H1 (cell line): ENCODE results near the gene BGLAP. TPM values are rescaled to one million over a fixed set of nuclear protein-coding genes. Genes with fewer than 3 reads are reported as not detected.

Source experiments
- CTCF ChIA-PET: fragments of 300-600 bp; sonication (Branson Sonifier 250); formaldehyde crosslinking; loops from one replicate; lab custom pipeline; 2021; ENCODE audit not compliant: partially characterized antibody; lab: Charles Lee
- POLR2A ChIA-PET: fragments of 300-600 bp; sonication (Branson Sonifier 250); formaldehyde crosslinking; loops from one replicate; lab custom pipeline; 2021; ENCODE audit warnings: inconsistent platforms; ENCODE audit not compliant: partially characterized antibody; lab: Charles Lee
- DNase-seq, 2 experiments: peaks; one replicate each; pipeline versions ENCODE4 v3.0.0 to v3.0.0-alpha.2; 2010 to 2022; ENCODE audit warnings: low spot score in 2 of 2, low read depth in 1 of 2, mixed read lengths in 1 of 2
- FAIRE-seq: peaks from 2 replicates; lab custom pipeline; 2011; peaks lifted over from hg19 to GRCh38; lab: Jason Lieb, UNC
- H2AFZ ChIP-seq: 2 replicates; pipeline ENCODE4 v1.8.1; 2012; ENCODE audit warnings: low read length, inconsistent platforms
- H2AK5ac ChIP-seq: 2 replicates; pipeline ENCODE4 v1.6.1; 2013; ENCODE audit warnings: low read depth, low read length
- H2BK120ac ChIP-seq: replicated peaks from 2 replicates; pipeline ENCODE3; 2013; ENCODE audit warnings: low read depth, low read length, inconsistent platforms
- H2BK12ac ChIP-seq: 2 replicates; pipeline ENCODE4 v1.6.1; 2013; ENCODE audit warnings: low read depth, low read length
- H2BK15ac ChIP-seq: 2 replicates; pipeline ENCODE4 v1.6.1; 2013; ENCODE audit warnings: low read length
- H2BK20ac ChIP-seq: 2 replicates; pipeline ENCODE4 v1.6.1; 2013; ENCODE audit warnings: low read length
- H2BK5ac ChIP-seq: 2 replicates; pipeline ENCODE4 v1.6.1; 2013; ENCODE audit warnings: low read depth, low read length
- H3K14ac ChIP-seq: 2 replicates; pipeline ENCODE4 v1.6.1; 2013; ENCODE audit warnings: inconsistent platforms; ENCODE audit not compliant: insufficient read length
- H3K18ac ChIP-seq: 2 replicates; pipeline ENCODE4 v1.6.1; 2013; ENCODE audit warnings: low read length; ENCODE audit errors: extremely low read depth
- H3K23ac ChIP-seq: 2 replicates; pipeline ENCODE4 v1.6.1; 2013; ENCODE audit warnings: inconsistent platforms; ENCODE audit not compliant: insufficient read length
- H3K23me2 ChIP-seq: 2 replicates; pipeline ENCODE4 v1.6.1; 2013; ENCODE audit warnings: low read depth, low read length
- H3K27ac ChIP-seq: 2 replicates; pipeline ENCODE4 v1.6.1; 2011; ENCODE audit warnings: low read depth, low read length, inconsistent platforms
- H3K27me3 ChIP-seq, 4 experiments: replicated peaks in 1 of 4; 1 replicate in 1 of 4; 2 replicates in 3 of 4; pipeline versions ENCODE4 v1.6.1 to v1.8.1; 2011 to 2013; ENCODE audit warnings: low read length in 3 of 4, mild to moderate bottlenecking in 3 of 4, inconsistent platforms in 2 of 4, mixed read lengths in 2 of 4, moderate library complexity in 1 of 4; ENCODE audit not compliant: control insufficient read depth in 3 of 4, insufficient read depth in 3 of 4; ENCODE audit errors: extremely low read depth in 1 of 4
- H3K36me3 ChIP-seq, 4 experiments: 2 replicates each; pipeline versions ENCODE4 v1.6.1 to v1.8.1; 2011 to 2013; ENCODE audit warnings: mild to moderate bottlenecking in 4 of 4, low read length in 3 of 4, moderate library complexity in 2 of 4, control low read depth in 1 of 4, inconsistent platforms in 1 of 4; ENCODE audit not compliant: insufficient read depth in 4 of 4, control insufficient read depth in 2 of 4
- H3K4ac ChIP-seq: replicated peaks from 2 replicates; pipeline ENCODE3; 2013; ENCODE audit warnings: low read length, low read depth, mixed read lengths, inconsistent platforms; ENCODE audit not compliant: insufficient read length
- H3K4me1 ChIP-seq, 4 experiments: replicated peaks in 1 of 4; 1 replicate in 1 of 4; 2 replicates in 3 of 4; pipeline versions ENCODE4 v1.6.1 to v1.8.1; 2011 to 2013; ENCODE audit warnings: low read length in 3 of 4, inconsistent platforms in 2 of 4, mixed read lengths in 1 of 4; ENCODE audit not compliant: insufficient read depth in 4 of 4, control insufficient read depth in 3 of 4
- H3K4me2 ChIP-seq, 2 experiments: 2 replicates each; pipeline versions ENCODE4 v1.6.1 to v1.8.1; 2011 to 2013; ENCODE audit warnings: low read depth in 2 of 2, low read length in 2 of 2, control low read depth in 1 of 2, inconsistent platforms in 1 of 2, mild to moderate bottlenecking in 1 of 2; ENCODE audit not compliant: insufficient read depth in 1 of 2
- H3K4me3 ChIP-seq, 4 experiments: fragments of 200-600, 300-600 bp in 1 of 4; sonication (generic), shearing (Covaris generic), sonication (Bioruptor Twin) in 1 of 4; 2 replicates each; pipeline versions ENCODE4 v1.5.1 to v1.8.1; 2011 to 2016; ENCODE audit warnings: low read length in 4 of 4, low read depth in 3 of 4, control low read depth in 2 of 4, inconsistent platforms in 2 of 4, mild to moderate bottlenecking in 2 of 4, mixed read lengths in 1 of 4, moderate library complexity in 1 of 4; ENCODE audit not compliant: insufficient read depth in 2 of 4; ENCODE audit errors: extremely low read depth in 1 of 4
- H3K56ac ChIP-seq: replicated peaks from 2 replicates; pipeline ENCODE3; 2013; ENCODE audit warnings: low read depth, mild to moderate bottlenecking, mixed read lengths, low read length, inconsistent platforms; ENCODE audit not compliant: insufficient read length
- H3K79me1 ChIP-seq: 2 replicates; pipeline ENCODE4 v1.6.1; 2013; ENCODE audit warnings: low read depth, low read length, control low read depth
- H3K79me2 ChIP-seq, 2 experiments: 2 replicates each; pipeline versions ENCODE4 v1.6.1 to v1.8.1; 2012 to 2013; ENCODE audit warnings: low read length in 2 of 2, mild to moderate bottlenecking in 2 of 2, inconsistent platforms in 1 of 2; ENCODE audit not compliant: insufficient read depth in 2 of 2, control insufficient read depth in 1 of 2
- H3K9ac ChIP-seq, 4 experiments: replicated peaks in 1 of 4; 1 replicate in 1 of 4; 2 replicates in 3 of 4; pipeline versions ENCODE4 v1.6.1 to v1.8.1; 2011 to 2013; ENCODE audit warnings: low read depth in 3 of 4, low read length in 3 of 4, control low read depth in 2 of 4, mild to moderate bottlenecking in 2 of 4, moderate library complexity in 2 of 4, inconsistent platforms in 1 of 4; ENCODE audit errors: extremely low read depth in 1 of 4
- H3K9me3 ChIP-seq, 2 experiments: 2 replicates each; pipeline versions ENCODE4 v1.6.1 to v1.8.1; 2012 to 2013; ENCODE audit warnings: mild to moderate bottlenecking in 2 of 2, moderate library complexity in 2 of 2, control low read depth in 1 of 2, inconsistent platforms in 1 of 2, low read depth in 1 of 2, low read length in 1 of 2, mixed read lengths in 1 of 2; ENCODE audit not compliant: insufficient read depth in 2 of 2
- H4K20me1 ChIP-seq, 2 experiments: replicated peaks in 1 of 2; 2 replicates each; pipeline versions ENCODE3 to v1.8.1; 2011 to 2013; ENCODE audit warnings: inconsistent platforms in 2 of 2, low read length in 2 of 2, mild to moderate bottlenecking in 1 of 2; ENCODE audit not compliant: insufficient read depth in 2 of 2, control insufficient read depth in 1 of 2
- H4K5ac ChIP-seq: 2 replicates; pipeline ENCODE4 v1.6.1; 2013; ENCODE audit warnings: low read length, low read depth, mixed read lengths, inconsistent platforms; ENCODE audit not compliant: insufficient read length
- H4K8ac ChIP-seq: 2 replicates; pipeline ENCODE4 v1.8.0; 2013; ENCODE audit warnings: mild to moderate bottlenecking, moderate library complexity, low read length, inconsistent platforms; ENCODE audit not compliant: insufficient read depth; ENCODE audit errors: extremely low read depth
- H4K91ac ChIP-seq: replicated peaks from 2 replicates; pipeline ENCODE3; 2013; ENCODE audit warnings: low read length, mixed read lengths, inconsistent platforms; ENCODE audit not compliant: insufficient read length
- ATF3 ChIP-seq: IDR thresholded peaks from 2 replicates; pipeline ENCODE4 v1.6.1; 2011; ENCODE audit warnings: low read depth, mild to moderate bottlenecking, low read length; ENCODE audit not compliant: insufficient read depth
- BACH1 ChIP-seq: IDR thresholded peaks from 2 replicates; pipeline ENCODE4 v1.6.1; 2012; ENCODE audit warnings: low read length, improper control_type of control experiment
- CEBPB ChIP-seq: IDR thresholded peaks from 2 replicates; pipeline ENCODE4 v1.6.1; 2012; ENCODE audit warnings: low read depth, low read length
- CTBP2 ChIP-seq: IDR thresholded peaks from 2 replicates; pipeline ENCODE4 v1.7.0; 2011; ENCODE audit warnings: borderline replicate concordance, mild to moderate bottlenecking, moderate library complexity, mixed read lengths, low read length; ENCODE audit not compliant: insufficient read depth, insufficient read length
- EGR1 ChIP-seq: IDR thresholded peaks from 2 replicates; pipeline ENCODE4 v1.6.1; 2011; ENCODE audit warnings: low read depth, low read length, borderline replicate concordance
- EZH2 ChIP-seq: fragments of 200-600 bp; sonication (generic); IDR thresholded peaks from 2 replicates; pipeline ENCODE4 v1.7.1; 2012; ENCODE audit warnings: low read depth, mild to moderate bottlenecking, moderate library complexity, low read length, inconsistent platforms; ENCODE audit not compliant: severe bottlenecking
- HDAC6 ChIP-seq: IDR thresholded peaks from one replicate; pipeline ENCODE4 v1.7.1; 2012; ENCODE audit warnings: low read depth, mild to moderate bottlenecking, inconsistent platforms, low read length, moderate library complexity
- JUN ChIP-seq: IDR thresholded peaks from 2 replicates; pipeline ENCODE4 v1.6.1; 2011; ENCODE audit warnings: low read depth, mild to moderate bottlenecking, improper control_type of control experiment, low read length
- KDM1A ChIP-seq: fragments of 200-600, 300-600 bp; sonication (generic); IDR thresholded peaks from 2 replicates; pipeline ENCODE4 v1.7.1; 2016; ENCODE audit warnings: mild to moderate bottlenecking, low read length, borderline replicate concordance
- SP1 ChIP-seq: IDR thresholded peaks from 2 replicates; pipeline ENCODE4 v1.6.1; 2011; ENCODE audit warnings: low read depth, low read length
- ZNF274 ChIP-seq: IDR thresholded peaks from 2 replicates; pipeline ENCODE4 v1.7.0; 2012; ENCODE audit warnings: low read length, borderline replicate concordance; ENCODE audit errors: extremely low read depth
- polyA plus RNA-seq, 7 experiments: library from polyadenylated mRNA; depleted of rRNA in 3 of 7; stranded (reverse) in 5 of 7; unstranded in 2 of 7; fragments of >200 nt in 5 of 7; fragments of 200-250 nt in 2 of 7; gene quantifications; 1 replicate in 5 of 7; 2 replicates in 1 of 7; 4 replicates in 1 of 7; pipeline versions ENCODE4 v1.2.1 to v1.2.3, GENCODE V29; 2011 to 2013; ENCODE audit warnings: missing spikeins in 2 of 7, mixed read lengths in 2 of 7
- total RNA-seq: library from RNA; stranded (reverse); fragmentation: NEBNext Ultra II Directional; extraction: Animal tissue kit (Norgen Biotek cat#: 25700); gene quantifications from 2 replicates; pipeline ENCODE4 v1.2.1, GENCODE V29; 2021
- TF ChIP-seq, protein P1 (sequence below): IDR thresholded peaks from 2 replicates; pipeline ENCODE4 v1.6.1; 2012; ENCODE audit warnings: inconsistent platforms

BGLAP gene
- total and polyA plus RNA-seq, 2 of the 8 experiments (the other 6 are each of a cell fraction or from before 2014, with no cell fraction given) = 1.2 to 1.5 TPM

DNA sequence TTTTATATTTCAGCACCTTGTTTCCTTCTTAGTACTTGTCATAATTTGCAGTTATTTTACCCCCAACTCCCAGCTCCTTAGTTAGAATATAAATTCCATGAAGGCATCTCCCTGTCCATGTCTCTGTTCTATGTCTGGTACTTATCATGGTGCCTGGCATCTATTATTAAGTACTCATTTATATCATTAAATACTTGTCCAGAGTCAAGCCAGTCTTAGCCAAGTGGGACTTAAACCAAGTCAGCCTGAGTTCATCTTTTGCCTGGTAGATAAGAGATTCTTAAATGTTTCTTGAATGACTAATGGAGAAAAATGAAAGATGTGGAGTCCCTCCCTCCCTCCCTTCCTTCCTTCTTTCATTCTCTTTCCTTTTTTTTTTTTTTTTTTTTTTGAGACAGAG lies 38.7 kb upstream of the BGLAP start:
- no peak overlapping the region for H3K4ac ChIP-seq
- no peak overlapping the region for H4K8ac ChIP-seq
- H4K20me1 ChIP-seq = peaks cover 0 to 6% of the 10 kb centered on the region in 2 experiments
- no peak overlapping the region for H2BK15ac ChIP-seq
- H2AFZ ChIP-seq = no peak overlapping the region
- peaks cover 0 to 2% (median 0%) of the 10 kb centered on the region in 4 experiments; a peak in 1 of 7 replicates for H3K4me1 ChIP-seq
- peaks cover 4 to 29% (median 7%) of the 10 kb centered on the region in 4 experiments; a peak in 4 of 8 replicates for H3K36me3 ChIP-seq
- H2BK12ac ChIP-seq = no peak overlapping the region
- no peak for FAIRE-seq
- peaks cover 3% of the 10 kb centered on the region; the same call in 1 of the 2 replicates for H3K79me1 ChIP-seq
- no peak overlapping the region for H3K14ac ChIP-seq
- no peak overlapping the region for H3K56ac ChIP-seq
- H3K23me2 ChIP-seq = 0 out of 2 replicates have a peak, but pooled peaks cover 3% of the 10 kb centered on the region
- H3K27ac ChIP-seq = no peak overlapping the region
- ChIA-PET POLR2A (interaction anchor here (0.9 to 9.5 kb wide), 3 partner anchors 9 to 23 kb away, joined by 3 to 77 read pairs (median 15); partner anchors contain the start of genes PMF1 and SLC25A44), CTCF (interaction anchor here (1.1 kb wide), 1 partner anchor 9 kb away, joined by 3 read pairs; no protein-coding TSS in a partner anchor)
- no peak overlapping the region for H3K23ac ChIP-seq
- no peak overlapping the region for H3K18ac ChIP-seq
- peaks cover 0 to 20% of the 10 kb centered on the region in 2 experiments; a peak in 1 of 4 replicates for H3K79me2 ChIP-seq
- H4K91ac ChIP-seq = no peak overlapping the region
- DNase-seq = no peak
- no peak overlapping the region for H4K5ac ChIP-seq
- TF ChIP-seq JUN (no peak), SP1 (no peak), ZNF274 (no peak), HDAC6 (no peak), KDM1A (no peak), EZH2 (no peak), EGR1 (no peak), ATF3 (no peak), CEBPB (no peak), BACH1 (no peak), CTBP2 (no peak)
- TF ChIP-seq, protein P1, sequence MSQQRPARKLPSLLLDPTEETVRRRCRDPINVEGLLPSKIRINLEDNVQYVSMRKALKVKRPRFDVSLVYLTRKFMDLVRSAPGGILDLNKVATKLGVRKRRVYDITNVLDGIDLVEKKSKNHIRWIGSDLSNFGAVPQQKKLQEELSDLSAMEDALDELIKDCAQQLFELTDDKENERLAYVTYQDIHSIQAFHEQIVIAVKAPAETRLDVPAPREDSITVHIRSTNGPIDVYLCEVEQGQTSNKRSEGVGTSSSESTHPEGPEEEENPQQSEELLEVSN = no peak
- H2BK20ac ChIP-seq = no peak overlapping the region
- no peaks in the 10 kb centered on the region for H3K9me3 ChIP-seq
- H2BK120ac ChIP-seq = no peak overlapping the region
- H2AK5ac ChIP-seq = no peak overlapping the region
- no peaks in the 10 kb centered on the region for H3K27me3 ChIP-seq
- no peak overlapping the region for H3K4me3 ChIP-seq
- H3K9ac ChIP-seq = no peak overlapping the region
- no peak overlapping the region for H2BK5ac ChIP-seq
- H3K4me2 ChIP-seq = no peak overlapping the region
